NCI-H82 treated with DMSO at 0.1 percent for 48 hours (cell line): Measurements from ENCODE around the gene ZFAND4.
"Not testable (repeated sequence)": the region's sequence is repeated elsewhere in the genome, so short reads cannot be mapped to it uniquely, and the experiment has no call there.

Experiments used
- DNase-seq: peaks from one replicate; lab custom pipeline; 2025; ENCODE audit not compliant: unreplicated experiment; lab: John Stamatoyannopoulos, UW

The ZFAND4 gene

GRCh38 chr10:45672181-45673073 is at the start of gene ZFAND4:
TSS of gene ZFAND4 (minus strand) at chr10:45672772. CDS start at chr10:45663725, 9,047 bp downstream.
- DNase-seq = peak; percentile 71

- not testable (repeated sequence) for DNase-seq
Observed at GRCh38 chr10:45721503-45721902, 48.9 kb upstream of the ZFAND4 start.

- not testable (repeated sequence) for DNase-seq
Observed at GRCh38 chr10:45717642-45718041, 45.1 kb upstream of the ZFAND4 start.

- DNase-seq = not testable (repeated sequence)
Observed at GRCh38 chr10:45717053-45717452, 44.5 kb upstream of the ZFAND4 start.

- not testable (repeated sequence) for DNase-seq
Observed at GRCh38 chr10:45711223-45711622, 38.7 kb upstream of the ZFAND4 start.

- DNase-seq = not testable (repeated sequence)
Observed at GRCh38 chr10:45710200-45710796, 37.7 kb upstream of the ZFAND4 start.

- not testable (repeated sequence) for DNase-seq
Observed at GRCh38 chr10:45678467-45678866, 5.9 kb upstream of the ZFAND4 start.

DNA sequence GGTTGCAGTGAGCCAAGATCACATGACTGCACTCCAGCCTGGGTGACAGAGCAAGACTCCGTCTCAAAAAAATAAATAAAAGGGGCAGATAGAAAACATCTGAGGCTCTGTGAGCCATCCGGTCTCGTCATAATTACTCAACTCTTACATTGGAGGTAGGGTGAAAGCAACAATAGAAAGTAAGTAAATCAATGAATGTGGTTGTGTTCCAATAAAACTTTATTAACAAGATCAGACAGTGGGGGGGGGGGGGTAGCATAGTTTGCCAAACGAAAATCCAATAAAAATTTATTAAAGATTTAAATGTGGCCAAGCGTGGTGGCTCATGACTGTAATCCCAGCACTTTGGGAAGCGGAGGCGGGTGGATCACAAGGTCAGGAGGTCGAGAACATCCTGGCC is 2.8 kb upstream of the ZFAND4 start:
- DNase-seq = no peak

DNA sequence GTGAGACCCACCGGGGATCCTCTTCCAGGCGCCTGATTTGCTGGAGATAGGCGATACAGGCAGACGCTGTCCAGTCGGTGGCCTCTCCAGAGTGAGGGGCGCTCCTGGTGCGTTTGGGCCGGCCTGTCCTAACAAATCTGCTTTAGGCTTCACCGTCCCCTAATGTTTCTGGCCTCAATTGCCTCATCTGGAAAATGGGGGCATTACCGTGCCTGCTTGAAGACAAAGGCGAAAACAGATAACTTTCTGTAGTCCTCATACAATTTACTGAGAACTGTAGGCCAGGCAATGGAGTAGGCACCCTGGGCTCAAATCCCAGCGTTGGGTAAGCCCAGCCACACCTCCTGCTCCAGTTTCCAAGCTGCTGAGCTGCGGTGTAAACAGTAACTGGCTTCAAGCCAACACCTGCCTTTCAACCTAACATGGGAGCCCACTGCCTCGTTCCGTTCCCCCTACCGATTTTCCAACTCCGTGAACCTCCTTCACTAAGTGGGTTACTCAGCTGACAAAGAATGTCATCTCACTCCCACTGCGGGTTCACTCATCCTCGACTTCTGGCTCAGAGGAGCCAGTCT is 589 bp upstream of the ZFAND4 start:
- no peak for DNase-seq

DNA sequence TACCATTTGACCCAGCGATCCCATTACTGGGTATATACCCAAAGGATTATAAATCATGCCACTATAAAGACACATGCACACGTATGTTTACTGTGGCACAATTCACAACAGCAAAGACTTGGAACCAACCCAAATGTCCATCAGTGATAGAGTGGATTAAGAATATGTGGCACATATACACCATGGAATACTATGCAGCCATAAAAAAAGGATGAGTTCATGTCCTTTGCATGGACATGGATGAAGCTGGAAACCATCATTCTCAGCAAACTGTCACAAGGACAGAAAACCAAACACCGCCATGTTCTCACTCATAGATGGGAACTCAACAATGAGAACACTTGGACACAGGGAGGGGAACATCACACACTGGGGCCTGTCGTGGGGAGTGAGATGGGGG is 1.3 kb downstream of the ZFAND4 start:
- not testable (repeated sequence) for DNase-seq

- not testable (repeated sequence) for DNase-seq
Observed at GRCh38 chr10:45669897-45670296, 2.7 kb downstream of the ZFAND4 start.

GRCh38 chr10:45660876-45661411 is 11.6 kb downstream of the ZFAND4 start:
- no peak for DNase-seq

- no peak for DNase-seq
Observed at GRCh38 chr10:45657033-45657926, 15.3 kb downstream of the ZFAND4 start.

- DNase-seq = no peak
Observed at GRCh38 chr10:45655219-45655618, 17.4 kb downstream of the ZFAND4 start.

GRCh38 chr10:45654753-45655141 is 17.8 kb downstream of the ZFAND4 start:
- not testable (repeated sequence) for DNase-seq

GRCh38 chr10:45653454-45653853 is 19.1 kb downstream of the ZFAND4 start:
- DNase-seq = no peak

- DNase-seq = no peak
Observed at GRCh38 chr10:45652511-45652910, 20.1 kb downstream of the ZFAND4 start.

GRCh38 chr10:45649296-45649695 is 23.3 kb downstream of the ZFAND4 start:
- no peak for DNase-seq

- no peak for DNase-seq
Observed at GRCh38 chr10:45647118-45647517, 25.5 kb downstream of the ZFAND4 start.

- DNase-seq = no peak
Observed at GRCh38 chr10:45646384-45647050, 26.1 kb downstream of the ZFAND4 start.
